GM12801 (cell line): Measurements from ENCODE around the gene SPOCD1.

ENCODE experiments used
- CTCF ChIP-seq: IDR thresholded peaks from one replicate; pipeline ENCODE4 v1.5.1; 2011; ENCODE audit warnings: control low read depth; ENCODE audit not compliant: insufficient read length; ENCODE audit errors: extremely low read depth

The SPOCD1 gene

GRCh38 chr1:31754397-31754796, 61.4 kb downstream of the SPOCD1 start:
- TF ChIP-seq CTCF: no peak

- TF ChIP-seq CTCF: no peak
These were observed 62.0 kb downstream of the SPOCD1 start for GRCh38 chr1:31753707-31754349.

- no peak for TF ChIP-seq CTCF
These were observed 62.8 kb downstream of the SPOCD1 start for GRCh38 chr1:31752952-31753475.

GRCh38 chr1:31752258-31752657, 63.6 kb downstream of the SPOCD1 start:
- TF ChIP-seq CTCF: no peak

GRCh38 chr1:31751822-31752241, 64.0 kb downstream of the SPOCD1 start:
- TF ChIP-seq CTCF: no peak

GRCh38 chr1:31750858-31751510, 64.8 kb downstream of the SPOCD1 start:
- no peak for TF ChIP-seq CTCF

GRCh38 chr1:31749785-31750735, 65.8 kb downstream of the SPOCD1 start:
- TF ChIP-seq CTCF: no peak
